ENCODE measurements around the gene HECTD4.
"Not testable (repeated sequence)": the region's sequence is repeated elsewhere in the genome, so short reads cannot be mapped to it uniquely, and the experiment has no call there.

Gene HECTD4

GRCh38 chr12:112175361-112176155 is 206.7 kb downstream of the HECTD4 start:
- DNase-seq: no peak

DNA sequence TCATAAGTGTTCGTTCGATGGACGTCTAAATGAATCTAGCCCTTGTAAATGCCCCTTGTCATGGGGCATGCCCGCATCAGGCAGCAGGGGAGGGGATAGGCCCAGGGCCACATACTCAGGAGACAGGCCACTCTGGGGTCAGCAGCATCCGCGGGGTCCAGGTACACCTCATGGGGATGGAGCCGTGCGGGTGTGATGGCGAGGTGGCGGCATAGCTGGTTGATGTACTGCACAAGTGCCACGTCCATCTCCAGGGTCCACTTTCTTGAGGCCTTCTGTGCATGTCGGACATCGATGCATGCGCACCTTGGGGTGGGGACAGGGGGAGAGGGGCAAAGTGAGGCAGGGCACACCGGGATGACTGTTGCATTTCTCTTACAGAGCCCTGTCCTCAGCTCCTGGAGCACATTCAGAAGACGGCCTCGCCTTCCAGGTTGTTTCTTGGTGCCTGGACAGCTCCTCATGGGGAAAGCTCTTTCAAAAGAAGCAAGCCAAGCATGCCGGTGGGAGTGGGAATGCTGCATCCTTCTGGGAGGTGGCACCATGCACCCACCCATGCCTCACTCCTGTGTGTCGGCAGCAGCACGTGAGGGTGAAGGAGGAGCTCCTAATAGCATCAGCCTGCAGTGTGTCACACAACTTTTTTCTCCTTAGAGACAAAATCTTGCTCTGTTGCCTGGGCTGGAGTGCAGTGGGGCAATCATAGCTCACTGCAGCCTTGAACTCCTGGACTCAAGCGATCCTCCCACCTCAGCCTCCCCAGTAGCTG is 209.5 kb downstream of the HECTD4 start:
- no peak for DNase-seq

DNA sequence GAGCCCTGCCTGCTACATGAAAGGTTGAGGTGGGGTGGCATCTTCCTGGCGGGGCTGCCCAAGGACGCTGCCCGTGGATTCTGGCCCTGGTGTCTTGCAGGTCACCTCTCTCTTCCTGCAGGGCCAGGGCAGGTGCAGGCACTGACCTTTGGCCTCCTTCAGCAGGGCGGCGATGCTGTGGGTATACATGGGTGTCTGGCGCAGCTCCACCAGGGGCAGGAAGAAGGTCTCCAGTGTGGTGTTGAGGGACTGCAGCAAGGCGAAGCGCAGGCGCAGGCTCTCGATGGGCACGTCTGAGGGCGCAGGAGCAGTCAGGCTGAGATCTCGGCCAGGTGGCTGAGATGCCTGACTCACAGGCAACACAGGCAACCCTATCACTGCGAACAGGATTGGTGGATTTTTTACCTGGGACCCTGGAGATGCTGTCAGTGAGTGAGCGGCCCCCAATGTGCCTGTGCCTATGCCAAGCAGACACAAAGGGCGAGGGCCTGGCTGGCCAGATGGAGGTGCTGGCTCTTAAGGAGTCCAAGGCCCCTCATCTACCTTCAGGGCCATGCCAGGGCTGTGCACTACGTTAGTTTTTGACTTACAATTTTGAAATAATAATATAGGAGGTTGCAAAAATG is 211.1 kb downstream of the HECTD4 start:
- DNase-seq: no peak

DNA sequence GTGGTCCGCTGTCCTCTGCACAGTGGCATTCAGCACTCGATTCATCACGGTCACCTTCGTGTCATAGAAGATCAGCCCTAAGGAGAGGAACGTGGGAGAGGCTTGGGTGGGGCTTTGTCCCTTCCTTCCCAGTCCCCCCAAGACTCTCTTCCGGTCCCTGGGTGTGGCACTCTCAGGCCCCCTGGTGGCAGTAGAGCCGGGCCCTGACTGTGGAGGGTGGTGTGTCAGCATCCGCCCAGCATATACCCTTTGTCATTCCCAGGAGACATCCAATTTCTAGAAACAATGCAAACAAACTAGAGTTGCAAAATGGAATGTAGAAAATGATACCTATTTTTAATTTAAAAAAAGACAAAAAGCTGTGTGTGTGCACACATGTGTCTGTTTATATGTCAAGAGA is 211.9 kb downstream of the HECTD4 start:
- no peak for DNase-seq

- DNase-seq: no peak
Measured at GRCh38 chr12:112169966-112170365, 212.3 kb downstream of the HECTD4 start.

DNA sequence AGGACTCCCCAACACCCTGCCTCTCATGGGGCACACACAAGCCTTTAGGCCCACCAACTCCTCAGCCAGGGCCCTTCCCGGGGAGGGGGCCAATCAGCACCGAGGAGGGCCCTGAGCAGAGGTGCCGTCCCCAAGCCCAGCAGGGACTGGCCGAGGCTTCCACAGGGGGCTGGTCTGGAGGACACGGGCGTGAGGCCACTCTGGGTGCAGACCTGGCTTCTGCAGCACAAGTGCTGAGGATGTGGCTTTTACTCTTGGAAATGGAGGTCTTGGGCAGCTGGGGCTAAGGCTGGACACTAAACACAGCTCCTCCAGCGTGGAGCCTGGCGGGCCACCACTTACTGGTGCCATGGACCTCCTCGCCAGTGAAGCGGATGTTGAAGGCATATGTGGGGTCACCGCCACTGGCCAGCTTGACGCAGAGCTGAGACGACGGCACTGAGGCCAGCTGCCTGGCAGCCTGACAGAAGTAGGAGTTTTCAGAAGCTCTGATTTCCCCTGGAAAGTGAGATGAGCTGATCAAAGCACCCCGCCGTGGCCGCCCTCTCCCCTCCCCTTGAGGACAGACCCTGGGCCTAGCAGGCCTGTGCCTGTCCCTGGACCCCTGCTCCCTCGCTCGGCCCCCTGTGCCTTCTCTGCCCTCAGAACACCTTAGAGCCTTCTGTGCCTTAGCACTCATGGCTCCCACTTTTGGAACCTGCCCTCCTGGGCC is 212.9 kb downstream of the HECTD4 start:
- DNase-seq: no peak

DNA sequence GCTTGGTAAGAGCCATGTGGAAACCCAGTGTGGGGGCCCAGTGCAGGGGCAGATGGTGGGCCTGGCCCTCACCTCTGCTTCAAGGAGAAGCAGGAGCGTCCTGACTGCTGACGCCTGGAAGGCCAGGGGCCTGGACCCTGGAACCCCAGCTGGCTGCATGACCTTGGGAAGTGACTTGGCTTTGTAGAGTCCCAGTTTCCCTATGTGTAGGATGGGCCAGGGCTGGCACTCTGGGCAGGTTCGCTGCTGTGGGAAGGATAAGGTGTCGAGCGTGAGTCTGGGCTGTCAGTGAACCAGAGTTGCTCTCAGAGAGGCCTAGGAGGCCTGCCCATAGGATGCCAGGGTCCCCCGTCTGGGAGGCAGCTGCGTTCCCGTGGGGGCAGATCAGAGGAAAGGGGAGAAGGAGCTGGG is 213.7 kb downstream of the HECTD4 start:
- DNase-seq: no peak

DNA sequence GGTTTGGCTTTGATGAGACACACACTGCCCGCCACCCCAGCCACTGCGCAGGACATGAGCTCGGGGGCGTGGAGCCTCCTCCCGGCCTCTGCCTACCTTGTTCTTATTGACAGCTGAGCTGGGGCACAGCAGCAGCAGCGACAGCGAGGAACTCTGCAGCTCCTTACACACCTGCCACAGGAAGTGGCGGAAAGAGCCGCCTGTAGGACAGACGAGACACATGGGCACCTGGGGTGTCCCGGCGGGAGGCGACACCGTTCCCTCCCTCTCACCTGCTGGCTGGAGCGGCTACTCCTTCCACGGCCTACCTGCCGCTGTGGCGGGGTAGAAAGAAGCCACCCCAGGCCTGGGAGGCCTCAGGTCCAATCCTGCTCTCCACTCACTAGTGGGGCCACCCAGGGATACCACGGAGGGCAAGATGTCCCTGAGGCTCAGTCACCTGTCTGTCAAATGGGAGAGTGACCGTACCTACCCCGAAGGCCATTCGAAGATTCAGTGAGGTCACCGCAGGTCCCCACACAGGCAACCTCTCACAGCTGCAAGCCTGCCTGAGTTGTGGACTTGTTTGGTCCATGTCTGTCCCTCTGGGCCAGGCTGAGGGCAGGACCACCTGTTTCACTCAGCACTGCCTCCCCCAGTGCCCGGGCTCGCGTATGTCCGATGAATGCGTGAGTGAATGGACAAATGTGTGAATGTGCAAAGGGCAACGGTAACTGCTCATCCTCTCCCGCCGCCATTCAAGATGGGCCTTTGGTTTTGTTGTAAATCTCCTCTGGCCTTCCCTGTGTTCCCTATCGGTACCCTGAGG is 214.3 kb downstream of the HECTD4 start:
- no peak for DNase-seq

DNA sequence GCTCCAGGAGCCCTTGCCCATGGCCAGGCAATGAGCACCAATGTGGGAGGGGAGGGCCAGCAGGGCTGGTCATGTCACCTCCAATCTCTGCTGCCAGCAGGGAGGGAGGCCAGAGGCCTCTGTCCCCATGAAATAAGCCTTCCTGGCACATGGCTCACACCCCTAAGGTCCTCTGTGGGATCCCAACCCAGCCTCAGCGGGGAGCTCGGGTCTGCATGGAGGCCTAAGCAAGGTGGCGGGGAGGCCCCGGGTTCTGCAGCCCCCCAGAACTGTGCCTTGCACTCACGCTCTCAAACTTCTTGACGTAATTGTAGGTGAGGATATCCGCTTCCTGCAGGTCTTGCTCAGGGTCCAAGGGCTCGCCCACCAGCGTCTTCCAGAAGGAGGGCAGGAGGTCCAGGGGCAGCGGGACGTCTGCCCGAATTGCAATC is 215.2 kb downstream of the HECTD4 start:
- DNase-seq: no peak

DNA sequence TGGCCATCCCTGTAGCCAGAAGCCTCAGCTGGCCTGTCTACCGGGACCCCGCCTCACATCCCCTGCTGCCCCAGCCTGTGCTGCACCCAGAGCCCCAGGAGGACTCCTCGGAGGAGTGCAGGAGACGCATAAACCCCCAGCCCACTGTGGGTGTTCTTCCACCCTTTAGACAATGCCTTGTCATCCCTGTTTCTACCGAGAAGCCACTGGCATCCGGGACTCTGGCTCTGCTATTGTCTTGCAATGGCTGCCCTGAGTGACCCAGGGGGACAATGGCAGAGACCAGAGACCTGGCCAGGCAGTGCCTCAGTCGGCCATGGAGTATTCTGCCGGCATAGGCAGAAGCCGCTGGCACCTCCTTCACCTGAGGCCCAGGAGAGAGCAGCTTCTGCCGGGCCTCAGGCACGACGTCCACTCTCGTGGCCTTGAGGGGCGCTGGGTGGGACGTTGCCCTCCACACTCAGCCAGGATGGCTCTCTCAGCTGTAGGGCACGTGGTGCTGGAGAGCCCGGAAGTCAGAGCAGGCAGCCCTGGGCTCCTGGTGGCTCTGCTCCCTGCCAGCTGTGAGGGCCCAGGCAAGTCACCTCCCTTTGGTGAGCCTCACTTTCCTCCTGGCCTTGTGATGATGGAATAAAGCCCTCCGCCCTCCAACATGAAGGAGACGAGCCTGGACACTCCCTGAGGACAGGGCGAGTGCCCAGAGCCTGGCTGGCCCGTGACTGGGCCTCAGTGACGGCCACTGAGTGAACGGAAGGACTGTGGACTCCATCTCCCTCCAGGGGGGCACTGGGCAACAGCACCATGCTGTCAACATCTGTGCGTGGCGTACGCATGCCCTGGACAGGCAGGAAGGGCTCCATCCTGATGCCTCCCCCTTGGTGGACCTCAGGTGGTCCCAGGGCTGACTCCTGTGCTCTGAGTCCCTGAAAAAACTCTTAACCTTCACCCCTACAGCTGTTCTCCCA is 215.9 kb downstream of the HECTD4 start:
- no peak for DNase-seq

- no peak for DNase-seq
Measured at GRCh38 chr12:112165624-112166023, 216.6 kb downstream of the HECTD4 start.

GRCh38 chr12:112164011-112164660 is 218.1 kb downstream of the HECTD4 start:
- no peak for DNase-seq

GRCh38 chr12:112163471-112163991 is 218.7 kb downstream of the HECTD4 start:
- no peak for DNase-seq

- DNase-seq: no peak
Measured at GRCh38 chr12:112163056-112163455, 219.2 kb downstream of the HECTD4 start.

GRCh38 chr12:112162241-112162790 is 219.9 kb downstream of the HECTD4 start:
- no peak for DNase-seq

GRCh38 chr12:112161711-112162110 is 220.5 kb downstream of the HECTD4 start:
- no peak for DNase-seq

GRCh38 chr12:112160611-112161010 is 221.6 kb downstream of the HECTD4 start:
- no peak for DNase-seq

- DNase-seq: no peak
Measured at GRCh38 chr12:112159146-112159541, 223.1 kb downstream of the HECTD4 start.

GRCh38 chr12:112158461-112159145 is 223.6 kb downstream of the HECTD4 start:
- not testable (repeated sequence) for DNase-seq
